OCI-LY7 (cell line): Measurements from ENCODE around the gene LRRK1.

Source experiments
- CTCF ChIP-seq: fragments of 200-600 bp; sonication (generic); conservative IDR thresholded peaks from 2 replicates; pipeline ENCODE4 v1.5.1; 2014; ENCODE audit warnings: mild to moderate bottlenecking, antibody characterized with exemption, low read length, moderate library complexity, mixed read lengths
- EZH2phosphoT487 ChIP-seq: fragments of 200-600 bp; sonication (generic); IDR thresholded peaks from 2 replicates; pipeline ENCODE4 v1.6.1; 2018; ENCODE audit warnings: low read depth, borderline replicate concordance, mild to moderate bottlenecking, mixed run types, antibody characterized with exemption, low read length, moderate library complexity, mixed read lengths

- TF ChIP-seq CTCF (no peak), EZH2phosphoT487 (no peak)
Observed at GRCh38 chr15:101066501-101067408, 147.6 kb downstream of the LRRK1 start.
